GM12878 (cell line): ENCODE measurements around the gene PRSS57. TPM values are rescaled to one million over a fixed set of nuclear protein-coding genes. Genes with fewer than 3 reads are reported as not detected.

ENCODE experiments used
- ATAC-seq: fragments of 200-7000 bp; cut with Tn5 transposase; 3 replicates; pipeline ENCODE4 v1.9.1; 2020; ENCODE audit warnings: mild to moderate bottlenecking, moderate library complexity
- BruUV-seq: library from RNA; stranded (reverse); fragments of 400-500 nt; replicated peaks from 2 replicates; lab custom pipeline; 2021; lab: Mats Ljungman, UMichigan
- CTCF ChIA-PET: fragments of 300-600 bp; sonication (Branson Sonifier 250); formaldehyde crosslinking; extraction: SDS; loops from one replicate; lab custom pipeline; 2021; ENCODE audit warnings: inconsistent platforms; lab: Yijun Ruan, JAX
- POLR2A ChIA-PET: fragments of 350-600 bp; formaldehyde crosslinking; extraction: SDS; loops from one replicate; lab custom pipeline; 2021; ENCODE audit warnings: inconsistent platforms; lab: Charles Lee
- RAD21 ChIA-PET: fragments of 300-600 bp; sonication (Branson Sonifier 250); formaldehyde crosslinking; loops from one replicate; lab custom pipeline; 2023; ENCODE audit warnings: antibody characterized with exemption; ENCODE audit not compliant: unreplicated experiment; lab: Charles Lee
- SMC1A ChIA-PET: fragments of 300-600 bp; sonication (Branson Sonifier 250); formaldehyde crosslinking; loops from one replicate; lab custom pipeline; 2023; ENCODE audit not compliant: unreplicated experiment, uncharacterized antibody; lab: Charles Lee
- DNase-seq: peaks from one replicate; pipeline ENCODE4 v3.0.0-alpha.2; 2011; ENCODE audit warnings: low read depth, low spot score
- FAIRE-seq: peaks from 3 replicates; lab custom pipeline; 2011; peaks lifted over from hg19 to GRCh38; lab: Jason Lieb, UNC
- H2AFZ ChIP-seq: 2 replicates; pipeline ENCODE4 v1.6.0; 2011; ENCODE audit warnings: low read depth, low read length, control low read depth; ENCODE audit not compliant: control insufficient read depth
- H3K27ac ChIP-seq: 2 replicates; pipeline ENCODE4 v1.5.1; 2011; ENCODE audit warnings: control low read depth; ENCODE audit not compliant: control insufficient read depth, insufficient read depth
- H3K27me3 ChIP-seq, 2 experiments: replicated peaks in 1 of 2; 2 replicates each; pipeline versions ENCODE4 v1.6.0 to v1.6.1; 2011; ENCODE audit warnings: low read length in 1 of 2; ENCODE audit not compliant: control insufficient read depth in 2 of 2, insufficient read depth in 2 of 2
- H3K36me3 ChIP-seq, 2 experiments: 2 replicates each; pipeline ENCODE4 v1.5.1; 2011; ENCODE audit warnings: low read length in 1 of 2; ENCODE audit not compliant: control insufficient read depth in 2 of 2, insufficient read depth in 2 of 2
- H3K4me1 ChIP-seq: 2 replicates; pipeline ENCODE4 v1.6.1; 2011; ENCODE audit warnings: mild to moderate bottlenecking, low read length, moderate library complexity, mixed read lengths; ENCODE audit not compliant: control insufficient read depth, insufficient read depth
- H3K4me2 ChIP-seq: 2 replicates; pipeline ENCODE4 v1.6.0; 2011; ENCODE audit warnings: control low read depth; ENCODE audit not compliant: control insufficient read depth, insufficient read depth
- H3K4me3 ChIP-seq: fragments of 200-600 bp; sonication (generic); 2 replicates; pipeline ENCODE4 v1.5.1; 2016
- H3K79me2 ChIP-seq: 2 replicates; pipeline ENCODE4 v1.6.0; 2011; ENCODE audit warnings: low read length; ENCODE audit not compliant: control insufficient read depth, insufficient read depth
- H3K9ac ChIP-seq: 2 replicates; pipeline ENCODE4 v1.8.0; 2011; ENCODE audit warnings: low read length, control low read depth, mixed read lengths; ENCODE audit not compliant: control insufficient read depth, insufficient read depth
- H3K9me3 ChIP-seq: replicated peaks from 3 replicates; pipeline ENCODE4 v1.5.1; 2011; ENCODE audit warnings: mild to moderate bottlenecking, low read length; ENCODE audit not compliant: control insufficient read depth, insufficient read depth
- H4K20me1 ChIP-seq: 2 replicates; pipeline ENCODE4 v1.6.0; 2011; ENCODE audit not compliant: control insufficient read depth, insufficient read depth
- ATF3 ChIP-seq: IDR thresholded peaks from 2 replicates; pipeline ENCODE4 v1.6.1; 2011; ENCODE audit warnings: low read depth, mild to moderate bottlenecking, low read length, moderate library complexity, borderline replicate concordance; ENCODE audit errors: extremely low read depth
- BRCA1 ChIP-seq: IDR thresholded peaks from 2 replicates; pipeline ENCODE4 v1.6.1; 2011; ENCODE audit warnings: low read depth, low read length, improper control_type of control experiment
- IRF4 ChIP-seq: IDR thresholded peaks from 2 replicates; pipeline ENCODE4 v1.6.1; 2011; ENCODE audit warnings: low read depth, low read length
- MYB ChIP-seq: fragments of 150-350 bp; IDR thresholded peaks from 2 replicates; pipeline ENCODE4 v1.6.1; 2014; ENCODE audit warnings: mild to moderate bottlenecking, low read depth, low read length, borderline replicate concordance
- PBX3 ChIP-seq: IDR thresholded peaks from 2 replicates; pipeline ENCODE4 v1.6.1; 2011; ENCODE audit warnings: mild to moderate bottlenecking, low read depth, low read length, moderate library complexity; ENCODE audit not compliant: insufficient replicate concordance
- RB1 ChIP-seq: fragments of 450-650 bp; formaldehyde crosslinking; IDR thresholded peaks from 2 replicates; pipeline ENCODE4 v1.6.1; 2017; ENCODE audit warnings: mild to moderate bottlenecking, borderline replicate concordance
- RELA ChIP-seq: fragments of 450-650 bp; IDR thresholded peaks from 2 replicates; pipeline ENCODE4 v1.8.0; 2014; ENCODE audit warnings: borderline replicate concordance; ENCODE audit not compliant: partially characterized antibody
- RUNX3 ChIP-seq: IDR thresholded peaks from 2 replicates; pipeline ENCODE4 v1.6.1; 2012; ENCODE audit warnings: low read length, inconsistent platforms
- ZBTB4 ChIP-seq: fragments of 450-650 bp; formaldehyde crosslinking; IDR thresholded peaks from 2 replicates; pipeline ENCODE4 v1.4.0; 2022; ENCODE audit warnings: mild to moderate bottlenecking, moderate library complexity
- WGBS: methylation state at CpG from one replicate; pipeline ENCODE4 v1.1.6; 2016; ENCODE audit warnings: low lambda C conversion rate; ENCODE audit not compliant: insufficient replicate concordance, insufficient coverage; ENCODE audit errors: missing lambda C conversion rate; 5-methylcytosine and 5-hydroxymethylcytosine counted together
- in situ Hi-C: fragments of 300-500 bp; cut with MboI; formaldehyde crosslinking; loops from 9 replicates; pipeline ENCODE4 v1.14.3; 2018; ENCODE audit warnings: mixed read lengths
- intact Hi-C: fragments of 100-400 bp; cut with micrococcal nuclease; formaldehyde crosslinking; loops from one replicate; pipeline ENCODE4 v1.14.2; 2022; ENCODE audit not compliant: unreplicated experiment
- polyA plus RNA-seq, 11 experiments: library from polyadenylated mRNA; depleted of rRNA in 4 of 11; unstranded in 6 of 11; stranded (reverse) in 5 of 11; fragments of >200 nt; fragmentation: Nextera tagmentation in 4 of 11; fragmentation: Illumina TruSeq in 1 of 11; extraction: Ambion mirVana in 4 of 11; extraction: Trizol in 1 of 11; gene quantifications; 1 replicate in 1 of 11; 2 replicates in 10 of 11; pipeline versions ENCODE4 v1.2.1 to v1.2.3, GENCODE V29; 2011 to 2016; ENCODE audit warnings: inconsistent platforms in 2 of 11, missing spikeins in 2 of 11, low read depth in 1 of 11
- total RNA-seq, 4 experiments: library from RNA; depleted of rRNA in 3 of 4; stranded (reverse); fragments of >200 nt in 3 of 4; fragmentation: Illumina TruSeq in 1 of 4; extraction: Trizol in 1 of 4; gene quantifications; 2 replicates each; pipeline versions ENCODE4 v1.2.1 to v1.2.3, GENCODE V29; 2013 to 2021
- TF ChIP-seq, protein P1 (sequence below): fragments of 450-650 bp; IDR thresholded peaks from 2 replicates; pipeline ENCODE4 v1.6.1; 2016; ENCODE audit warnings: mild to moderate bottlenecking, moderate library complexity, borderline replicate concordance
- TF ChIP-seq, protein P2 (sequence below): fragments of 450-650 bp; IDR thresholded peaks from 2 replicates; pipeline ENCODE4 v1.6.1; 2018; ENCODE audit warnings: mild to moderate bottlenecking, low read depth, moderate library complexity; ENCODE audit not compliant: partially characterized antibody

Gene PRSS57
- total and polyA plus RNA-seq, 10 of the 15 experiments (the other 5 are each of a cell fraction or from before 2014, with no cell fraction given), result not detected

GRCh38 chr19:651114-651818 lies 44.0 kb downstream of the PRSS57 start:
- Histone ChIP-seq H3K9ac (no peak overlapping the region), H3K4me2 (no peak overlapping the region), H3K27me3 (no peaks in the 10 kb centered on the region), H3K4me3 (no peak overlapping the region), H3K79me2 (peaks cover 32% of the 10 kb centered on the region), H3K36me3 (peaks cover 14 to 53% of the 10 kb centered on the region in 2 experiments), H3K4me1 (no peaks in the 10 kb centered on the region), H2AFZ (no peak overlapping the region), H3K27ac (no peak overlapping the region), H4K20me1 (peaks cover 8% of the 10 kb centered on the region), H3K9me3 (no peaks in the 10 kb centered on the region)
- POLR2A ChIA-PET, result no interaction called here
- FAIRE-seq, result no peak
- SMC1A ChIA-PET, result no interaction called here
- no TSS peak for BruUV-seq
- ATAC-seq, result no peak
- 92% methylated on average over 49 of the region's 58 CpGs for WGBS
- CTCF ChIA-PET, result no interaction called here
- RAD21 ChIA-PET, result no interaction called here
- in situ Hi-C loops, result no loop called here
- intact Hi-C loops, result no loop called here
- DNase-seq, result no peak
- no peak for TF ChIP-seq ATF3
- no peak for TF ChIP-seq ZBTB4 (CRISPR knock-in tag)
- no peak for TF ChIP-seq RUNX3
- TF ChIP-seq PBX3, result no peak
- TF ChIP-seq, protein P1, sequence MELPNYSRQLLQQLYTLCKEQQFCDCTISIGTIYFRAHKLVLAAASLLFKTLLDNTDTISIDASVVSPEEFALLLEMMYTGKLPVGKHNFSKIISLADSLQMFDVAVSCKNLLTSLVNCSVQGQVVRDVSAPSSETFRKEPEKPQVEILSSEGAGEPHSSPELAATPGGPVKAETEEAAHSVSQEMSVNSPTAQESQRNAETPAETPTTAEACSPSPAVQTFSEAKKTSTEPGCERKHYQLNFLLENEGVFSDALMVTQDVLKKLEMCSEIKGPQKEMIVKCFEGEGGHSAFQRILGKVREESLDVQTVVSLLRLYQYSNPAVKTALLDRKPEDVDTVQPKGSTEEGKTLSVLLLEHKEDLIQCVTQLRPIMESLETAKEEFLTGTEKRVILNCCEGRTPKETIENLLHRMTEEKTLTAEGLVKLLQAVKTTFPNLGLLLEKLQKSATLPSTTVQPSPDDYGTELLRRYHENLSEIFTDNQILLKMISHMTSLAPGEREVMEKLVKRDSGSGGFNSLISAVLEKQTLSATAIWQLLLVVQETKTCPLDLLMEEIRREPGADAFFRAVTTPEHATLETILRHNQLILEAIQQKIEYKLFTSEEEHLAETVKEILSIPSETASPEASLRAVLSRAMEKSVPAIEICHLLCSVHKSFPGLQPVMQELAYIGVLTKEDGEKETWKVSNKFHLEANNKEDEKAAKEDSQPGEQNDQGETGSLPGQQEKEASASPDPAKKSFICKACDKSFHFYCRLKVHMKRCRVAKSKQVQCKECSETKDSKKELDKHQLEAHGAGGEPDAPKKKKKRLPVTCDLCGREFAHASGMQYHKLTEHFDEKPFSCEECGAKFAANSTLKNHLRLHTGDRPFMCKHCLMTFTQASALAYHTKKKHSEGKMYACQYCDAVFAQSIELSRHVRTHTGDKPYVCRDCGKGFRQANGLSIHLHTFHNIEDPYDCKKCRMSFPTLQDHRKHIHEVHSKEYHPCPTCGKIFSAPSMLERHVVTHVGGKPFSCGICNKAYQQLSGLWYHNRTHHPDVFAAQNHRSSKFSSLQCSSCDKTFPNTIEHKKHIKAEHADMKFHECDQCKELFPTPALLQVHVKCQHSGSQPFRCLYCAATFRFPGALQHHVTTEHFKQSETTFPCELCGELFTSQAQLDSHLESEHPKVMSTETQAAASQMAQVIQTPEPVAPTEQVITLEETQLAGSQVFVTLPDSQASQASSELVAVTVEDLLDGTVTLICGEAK, result no peak
- TF ChIP-seq, protein P2, sequence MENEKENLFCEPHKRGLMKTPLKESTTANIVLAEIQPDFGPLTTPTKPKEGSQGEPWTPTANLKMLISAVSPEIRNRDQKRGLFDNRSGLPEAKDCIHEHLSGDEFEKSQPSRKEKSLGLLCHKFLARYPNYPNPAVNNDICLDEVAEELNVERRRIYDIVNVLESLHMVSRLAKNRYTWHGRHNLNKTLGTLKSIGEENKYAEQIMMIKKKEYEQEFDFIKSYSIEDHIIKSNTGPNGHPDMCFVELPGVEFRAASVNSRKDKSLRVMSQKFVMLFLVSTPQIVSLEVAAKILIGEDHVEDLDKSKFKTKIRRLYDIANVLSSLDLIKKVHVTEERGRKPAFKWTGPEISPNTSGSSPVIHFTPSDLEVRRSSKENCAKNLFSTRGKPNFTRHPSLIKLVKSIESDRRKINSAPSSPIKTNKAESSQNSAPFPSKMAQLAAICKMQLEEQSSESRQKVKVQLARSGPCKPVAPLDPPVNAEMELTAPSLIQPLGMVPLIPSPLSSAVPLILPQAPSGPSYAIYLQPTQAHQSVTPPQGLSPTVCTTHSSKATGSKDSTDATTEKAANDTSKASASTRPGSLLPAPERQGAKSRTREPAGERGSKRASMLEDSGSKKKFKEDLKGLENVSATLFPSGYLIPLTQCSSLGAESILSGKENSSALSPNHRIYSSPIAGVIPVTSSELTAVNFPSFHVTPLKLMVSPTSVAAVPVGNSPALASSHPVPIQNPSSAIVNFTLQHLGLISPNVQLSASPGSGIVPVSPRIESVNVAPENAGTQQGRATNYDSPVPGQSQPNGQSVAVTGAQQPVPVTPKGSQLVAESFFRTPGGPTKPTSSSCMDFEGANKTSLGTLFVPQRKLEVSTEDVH, result no peak
- TF ChIP-seq IRF4, result no peak
- no peak for TF ChIP-seq BRCA1
- no peak for TF ChIP-seq MYB
- no peak for TF ChIP-seq RELA
- no peak for TF ChIP-seq RB1
